GOT3 (cell line): Measurements from ENCODE around the gene MED12L.

Experiments used
- DNase-seq: peaks from one replicate; lab custom pipeline; 2025; ENCODE audit warnings: mixed read lengths; lab: John Stamatoyannopoulos, UW

Gene MED12L

DNA sequence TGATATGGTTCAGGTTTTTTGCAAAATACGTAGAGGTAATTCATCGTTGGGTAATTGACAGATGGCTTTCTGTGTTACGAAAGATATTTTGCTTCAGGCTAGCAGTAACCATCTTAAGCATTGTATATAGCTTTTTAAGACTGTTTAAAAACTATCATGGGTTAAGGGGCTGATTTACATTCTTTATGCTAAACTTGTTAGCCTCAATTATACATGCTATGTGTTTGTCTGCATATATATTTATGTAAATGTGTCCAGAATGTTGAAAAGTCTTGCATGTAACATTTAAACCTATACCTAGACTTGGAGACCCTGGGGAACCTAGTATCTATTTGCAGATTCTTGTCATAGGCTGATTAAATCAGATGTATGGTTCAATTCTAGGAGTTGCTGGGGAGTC, 204.0 kb downstream of the MED12L start:
- DNase-seq = no peak

DNA sequence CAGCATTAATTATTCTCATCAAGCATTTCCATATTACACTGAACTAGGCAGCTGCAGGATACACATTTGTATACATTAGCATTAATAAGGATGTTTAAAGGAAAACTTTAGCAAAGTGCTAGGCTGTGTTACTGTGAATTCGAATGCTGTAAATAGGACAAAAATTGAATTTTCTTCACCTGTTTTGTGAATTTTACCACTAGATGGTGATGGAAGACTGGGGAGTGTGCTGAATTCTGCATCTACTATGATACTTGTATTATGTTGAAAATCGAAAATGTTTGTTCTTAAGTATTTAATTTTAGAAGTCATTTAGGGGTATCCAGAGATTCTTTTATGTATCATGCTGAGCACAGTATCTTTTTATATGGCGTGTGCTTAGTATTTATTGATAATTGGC, 205.2 kb downstream of the MED12L start:
- DNase-seq = no peak

DNA sequence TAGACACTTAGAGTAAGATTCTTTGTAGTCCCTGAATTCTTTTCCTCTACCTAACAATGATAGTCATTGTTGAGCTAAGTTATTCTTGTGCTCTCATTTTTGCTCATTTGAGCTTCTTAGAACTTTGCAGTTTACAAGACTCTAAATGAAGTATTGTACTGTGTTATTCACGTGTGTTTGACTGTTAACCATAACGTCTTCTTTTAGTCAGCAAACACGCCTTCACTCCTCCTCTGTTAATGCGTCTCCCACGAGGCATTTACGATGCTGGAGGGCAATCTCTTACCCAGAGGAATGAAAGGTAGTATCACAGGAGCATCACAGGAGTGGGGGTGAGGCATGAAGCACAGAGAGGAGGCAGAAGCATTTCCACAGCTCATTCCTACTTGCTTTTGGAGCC, 207.7 kb downstream of the MED12L start:
- no peak for DNase-seq

DNA sequence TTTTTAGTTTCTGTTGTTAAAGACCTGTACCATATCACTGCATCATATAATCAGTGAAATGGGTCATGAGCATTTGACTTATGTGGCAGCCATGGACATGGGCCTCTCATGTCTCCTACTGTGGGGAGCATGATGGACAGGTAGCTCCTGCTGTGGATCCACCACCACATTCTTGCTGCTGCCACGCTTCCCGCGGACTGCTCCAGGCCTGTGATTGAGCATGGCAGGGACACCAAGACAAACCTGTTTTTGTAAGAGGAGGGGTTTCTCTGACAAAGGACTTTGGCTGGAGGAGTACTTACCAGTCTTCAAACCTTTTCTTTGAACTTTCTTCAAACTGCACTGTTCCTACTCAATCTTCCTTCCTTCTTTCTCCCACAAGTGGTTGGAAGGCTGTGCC, 210.8 kb downstream of the MED12L start:
- no peak for DNase-seq

DNA sequence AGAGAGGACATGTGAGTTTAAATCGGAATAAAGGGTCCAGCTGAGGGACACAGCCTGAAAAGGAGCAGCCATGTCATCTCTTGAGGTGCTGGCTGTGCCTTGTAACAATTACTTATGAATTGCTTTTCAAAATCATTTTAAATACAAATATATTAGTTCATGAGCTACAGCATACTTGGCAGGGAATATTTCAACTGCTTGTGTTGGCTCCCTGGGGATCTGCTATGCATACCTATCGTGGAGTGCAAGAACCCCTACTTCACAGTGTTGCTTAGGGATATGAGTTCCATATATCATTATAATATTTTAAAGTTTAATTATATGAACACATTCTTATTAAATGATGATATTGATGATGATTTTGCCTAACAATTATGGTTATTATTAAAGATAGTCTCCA, 212.0 kb downstream of the MED12L start:
- no peak for DNase-seq

DNA sequence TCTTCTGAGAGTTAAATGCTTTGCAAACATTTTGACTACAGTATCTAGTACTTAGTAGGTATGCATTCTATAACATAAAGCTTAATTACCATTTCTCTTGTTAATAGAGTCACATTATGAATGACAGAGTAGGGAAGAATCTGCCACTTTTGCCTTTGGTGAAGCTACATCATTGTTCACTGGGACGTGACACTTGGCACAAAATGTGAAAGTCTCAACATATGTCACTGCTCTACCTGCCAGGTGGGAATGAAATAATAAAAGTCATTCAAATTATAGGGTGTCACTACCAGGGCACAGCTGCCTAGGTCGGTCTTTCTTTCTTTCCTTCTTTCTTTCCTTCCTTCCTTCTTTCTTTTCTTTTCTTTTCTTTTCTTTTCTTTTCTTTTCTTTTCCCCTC, 213.5 kb downstream of the MED12L start:
- DNase-seq = no peak

DNA sequence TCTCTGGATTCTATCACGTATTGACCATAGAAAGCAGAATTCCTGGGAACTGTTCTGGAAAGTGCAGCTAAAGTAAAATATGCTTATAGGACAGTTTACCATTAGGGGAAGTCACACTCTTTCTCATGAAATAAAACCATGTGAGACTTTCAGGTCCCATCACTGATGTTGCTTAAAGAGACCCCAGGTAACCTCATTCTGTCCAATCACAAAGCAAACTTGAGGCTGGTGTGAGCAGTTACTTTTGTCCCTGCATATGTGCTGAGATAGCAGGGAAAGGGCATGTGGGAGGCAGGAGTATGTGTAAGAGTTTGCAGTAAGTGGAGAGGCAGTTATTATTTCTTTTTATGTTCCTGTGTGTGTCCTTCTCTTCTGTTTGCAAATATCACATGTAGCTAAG, 215.1 kb downstream of the MED12L start:
- no peak for DNase-seq

DNA sequence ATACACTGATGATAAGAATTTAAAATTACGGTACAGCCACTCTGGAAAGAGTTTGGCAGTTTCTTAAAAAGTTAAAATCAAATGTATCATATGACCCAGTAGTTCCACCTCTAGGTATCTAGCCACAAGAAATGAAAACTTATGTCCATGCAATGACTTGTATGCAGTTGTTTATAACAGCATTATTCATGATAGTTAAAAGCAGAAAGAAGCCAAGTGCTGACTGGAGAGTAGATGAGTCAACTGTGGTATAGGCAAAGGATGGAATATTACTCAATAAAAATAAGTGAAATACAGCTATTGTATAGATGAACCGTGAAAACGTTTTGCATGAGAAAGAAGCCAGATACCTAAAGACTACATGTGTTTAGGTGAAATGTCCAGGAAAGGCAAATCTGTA, 216.3 kb downstream of the MED12L start:
- no peak for DNase-seq

DNA sequence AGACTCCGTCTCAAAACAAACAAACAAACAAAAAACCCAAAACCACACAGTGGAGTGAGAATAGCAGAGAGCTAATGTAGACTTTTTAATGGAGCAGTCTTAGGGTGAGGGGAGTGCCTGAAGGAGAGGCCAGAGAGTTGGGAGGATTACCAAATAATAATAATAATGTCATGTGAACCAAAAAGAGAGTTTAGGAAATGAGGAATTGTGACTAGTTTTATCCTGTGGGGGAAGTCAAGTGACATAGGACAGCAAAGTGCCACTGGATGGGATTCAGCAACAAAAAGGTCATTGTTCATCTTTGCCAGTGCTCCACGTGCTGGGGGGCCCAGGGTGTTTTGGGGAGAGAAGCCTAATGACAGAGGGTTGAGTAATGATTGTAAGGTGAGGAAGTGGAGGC, 218.3 kb downstream of the MED12L start:
- no peak for DNase-seq

DNA sequence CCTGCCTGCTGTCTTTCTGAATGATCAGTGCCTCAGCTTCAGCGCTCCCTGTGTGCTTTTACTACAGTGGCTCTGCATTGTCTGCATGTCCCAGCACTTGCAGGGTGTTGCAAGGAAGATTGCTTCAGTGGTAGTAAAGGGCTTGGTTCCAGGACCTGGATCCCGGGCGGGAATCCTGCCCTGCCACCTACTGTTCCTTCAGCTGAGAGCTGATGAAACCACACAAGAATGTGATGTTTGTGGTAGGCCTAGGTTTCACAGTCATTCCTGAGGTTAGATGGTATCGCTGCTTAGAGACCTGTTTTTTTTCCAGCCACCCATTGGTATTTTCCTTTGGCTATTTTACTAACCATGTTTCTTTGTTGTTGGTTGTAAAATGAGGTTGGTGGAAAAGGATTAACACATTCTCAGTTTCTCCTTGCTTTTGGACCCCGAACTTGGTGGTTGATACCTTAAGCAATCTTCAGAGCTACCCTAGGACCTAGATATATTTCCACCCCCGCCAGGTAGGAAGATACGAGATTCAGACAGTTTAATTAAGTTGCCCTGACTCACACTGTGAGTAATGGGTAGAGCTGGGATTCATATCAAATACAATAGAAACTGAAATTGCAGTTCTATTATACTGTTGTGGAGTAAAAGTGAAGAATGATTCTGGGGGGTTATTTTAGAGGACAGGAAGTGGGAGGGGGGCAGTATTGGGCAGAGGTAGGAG, 219.8 kb downstream of the MED12L start:
- peak; percentile 82 for DNase-seq

DNA sequence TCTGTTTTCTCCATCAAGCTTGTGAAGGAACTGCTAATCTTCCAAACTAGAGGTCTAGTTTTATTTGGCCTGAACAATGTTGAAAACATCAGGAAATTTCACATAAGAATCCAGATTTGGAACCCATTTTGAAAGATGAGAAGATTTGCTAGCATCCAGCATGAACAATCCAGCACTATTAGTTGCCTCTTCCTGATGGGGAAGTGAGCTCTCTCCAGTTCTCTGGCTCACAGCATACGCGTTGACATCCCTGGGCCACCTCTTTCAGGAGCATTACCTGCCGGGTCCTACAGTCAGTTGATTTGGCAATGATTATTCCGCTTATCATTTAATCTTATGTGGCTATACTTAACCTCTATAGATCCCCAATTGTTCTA, 220.3 kb downstream of the MED12L start:
- no peak for DNase-seq

DNA sequence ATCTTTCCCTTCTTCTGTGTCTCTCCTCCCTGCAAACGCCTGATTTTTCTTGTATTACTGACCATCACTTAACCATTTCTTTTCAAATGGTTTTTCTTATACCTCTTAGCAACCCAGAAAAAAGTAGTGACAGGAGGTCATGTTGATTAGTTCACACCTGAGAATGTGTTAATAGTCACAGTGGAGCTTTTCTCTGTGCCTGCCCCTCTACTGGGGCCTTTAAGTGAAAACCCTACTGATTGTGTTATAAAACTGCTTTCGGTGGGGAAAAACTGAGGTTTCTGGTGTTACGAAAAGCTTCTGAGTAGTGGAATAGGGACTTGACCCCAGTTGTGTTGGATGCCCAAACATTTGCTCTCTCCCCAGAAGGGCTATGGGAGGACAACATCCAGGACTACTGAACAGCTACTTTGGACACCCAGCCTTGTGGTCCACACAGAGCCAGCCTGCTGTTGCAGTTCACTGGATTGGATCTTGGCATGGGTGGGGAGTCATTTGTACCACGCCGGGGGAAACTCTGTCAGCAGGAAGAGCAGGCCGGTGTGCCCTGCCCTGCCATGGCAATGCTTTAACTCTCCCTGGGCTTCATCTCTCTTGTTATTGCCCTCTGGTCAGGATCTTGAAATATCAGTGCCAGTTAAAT, 220.8 kb downstream of the MED12L start:
- DNase-seq = no peak

DNA sequence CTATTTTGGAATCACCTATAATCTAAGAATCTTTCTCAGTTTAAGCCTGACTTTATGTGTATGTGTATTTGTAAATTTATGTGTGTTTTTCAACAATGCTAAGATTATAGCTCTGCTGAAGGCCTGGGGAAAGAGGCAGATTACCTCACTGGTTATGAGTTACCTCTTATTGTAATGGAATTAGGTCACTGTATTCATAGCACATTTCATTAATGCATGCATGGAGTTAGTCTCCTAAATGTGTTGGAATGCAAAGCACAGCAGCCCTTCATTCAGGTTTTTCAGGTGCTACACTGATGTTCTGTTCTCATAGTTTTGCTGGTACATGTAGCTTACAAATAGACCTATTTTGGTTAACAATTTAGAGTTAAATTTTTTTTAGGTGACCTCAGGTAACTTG, 221.7 kb downstream of the MED12L start:
- DNase-seq = no peak

DNA sequence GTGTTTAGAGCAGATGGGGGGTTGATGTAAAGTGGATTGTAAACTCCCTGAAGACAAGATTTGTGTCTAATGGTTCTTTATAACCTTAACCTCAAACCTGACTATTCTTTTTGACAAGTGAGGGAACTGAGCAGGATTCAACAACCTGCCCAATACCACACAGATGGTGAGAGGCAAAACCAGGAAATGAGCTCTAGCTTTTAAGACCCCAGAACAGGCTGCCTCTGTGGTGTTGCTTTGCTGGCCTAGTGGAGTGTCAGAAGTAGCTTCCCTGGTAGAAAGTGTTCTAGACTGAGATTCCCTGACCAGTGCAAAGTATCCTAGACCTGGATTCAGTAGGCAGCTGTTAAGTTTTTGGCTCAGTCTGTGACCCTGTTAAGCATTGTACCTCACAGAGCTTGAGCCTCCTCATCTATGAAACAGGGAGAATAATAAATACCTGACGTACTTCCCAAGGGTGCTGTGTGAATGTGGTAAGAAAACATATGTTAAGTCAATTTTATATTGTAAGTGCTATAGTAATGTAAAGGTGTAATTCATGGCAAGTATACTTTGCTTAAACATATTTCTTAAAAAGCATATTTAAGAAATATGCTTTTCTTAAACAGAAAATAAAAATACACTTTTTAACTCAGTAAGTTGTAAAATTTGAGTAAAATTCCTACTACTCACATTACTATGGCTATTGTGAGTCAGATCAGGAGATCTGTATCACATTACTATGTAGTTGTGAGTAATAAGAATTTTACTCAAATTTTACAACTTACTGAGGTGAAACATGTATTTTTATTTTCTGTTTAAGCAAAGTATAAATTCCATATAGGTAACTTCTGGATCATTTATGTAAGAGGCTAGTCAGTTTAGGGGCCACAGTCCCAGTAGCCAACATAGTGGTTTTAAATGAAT, 222.4 kb downstream of the MED12L start:
- DNase-seq = no peak

DNA sequence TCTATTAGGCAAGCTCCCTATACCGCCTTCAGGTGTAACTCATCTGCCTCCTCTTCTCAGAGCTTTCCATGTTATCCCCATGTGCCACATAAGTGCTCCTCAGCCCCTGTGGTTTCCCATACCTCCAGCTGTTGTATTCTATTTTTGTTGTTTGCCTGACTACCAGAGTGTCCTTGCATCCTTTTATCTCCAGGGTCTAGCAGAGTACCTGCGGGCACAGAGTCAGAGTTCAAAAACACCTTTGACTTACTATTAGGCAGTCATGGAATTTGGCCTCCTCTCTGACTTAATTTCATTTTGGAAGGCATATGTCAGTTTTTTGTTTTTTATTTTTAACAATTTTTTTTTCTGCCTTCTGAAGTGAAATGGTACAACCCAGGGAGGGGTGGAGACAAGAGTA, 224.1 kb downstream of the MED12L start:
- no peak for DNase-seq

DNA sequence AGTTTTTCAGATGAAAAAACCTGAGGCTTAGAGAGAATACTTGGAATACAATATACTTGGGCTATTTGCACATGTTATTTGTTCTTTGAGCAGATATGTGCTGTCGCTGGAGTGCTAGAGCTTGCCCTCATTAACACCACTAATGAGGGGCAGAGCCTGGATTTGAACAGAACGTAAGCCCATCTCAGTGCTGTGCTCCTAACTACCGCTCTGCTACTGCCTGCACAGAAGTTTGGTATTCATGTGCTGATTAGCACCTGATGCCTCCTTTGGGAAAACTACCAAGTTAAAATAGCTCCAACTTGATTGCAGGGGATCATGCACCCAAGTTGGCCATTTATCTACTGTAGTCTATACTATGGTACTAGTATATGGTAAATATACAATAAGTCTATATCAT, 227.5 kb downstream of the MED12L start:
- DNase-seq = no peak

DNA sequence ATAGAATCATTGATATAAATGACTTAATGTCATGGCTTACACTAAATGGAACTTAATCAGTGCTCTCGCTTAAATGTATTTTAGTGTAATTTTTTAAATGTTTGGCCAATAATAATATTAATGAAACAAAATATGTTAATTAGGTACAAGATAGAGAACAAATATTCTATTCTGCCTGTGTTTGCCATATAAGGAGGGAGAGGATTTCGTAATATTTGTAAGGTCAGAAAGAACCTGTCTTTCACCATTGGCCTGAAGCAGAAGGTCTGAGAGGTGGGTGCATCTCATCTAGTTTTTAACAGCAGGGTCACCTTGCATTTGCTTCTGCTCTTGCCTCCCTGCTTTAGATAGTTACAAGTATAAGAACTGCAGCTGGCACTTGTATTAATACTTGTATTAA, 228.7 kb downstream of the MED12L start:
- DNase-seq = no peak

DNA sequence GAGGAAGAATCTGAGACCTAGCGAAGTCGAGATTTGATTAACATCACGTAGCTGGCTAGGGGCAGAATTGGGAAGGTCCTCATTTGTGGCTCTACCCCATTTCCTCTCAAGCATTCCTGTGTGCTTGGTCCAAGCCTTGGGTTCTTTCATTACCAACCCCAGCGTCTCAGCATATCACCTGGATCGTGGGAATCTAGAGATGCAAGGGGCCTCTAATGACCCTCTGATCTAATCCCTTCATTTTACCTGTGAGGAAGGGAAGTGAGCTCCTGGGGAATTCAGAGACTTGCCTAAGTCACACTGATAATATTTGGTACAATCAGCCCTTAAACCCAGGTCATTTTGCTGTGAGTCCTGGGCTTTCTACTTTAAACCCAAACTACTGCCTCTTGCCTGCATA, 229.1 kb downstream of the MED12L start:
- no peak for DNase-seq

DNA sequence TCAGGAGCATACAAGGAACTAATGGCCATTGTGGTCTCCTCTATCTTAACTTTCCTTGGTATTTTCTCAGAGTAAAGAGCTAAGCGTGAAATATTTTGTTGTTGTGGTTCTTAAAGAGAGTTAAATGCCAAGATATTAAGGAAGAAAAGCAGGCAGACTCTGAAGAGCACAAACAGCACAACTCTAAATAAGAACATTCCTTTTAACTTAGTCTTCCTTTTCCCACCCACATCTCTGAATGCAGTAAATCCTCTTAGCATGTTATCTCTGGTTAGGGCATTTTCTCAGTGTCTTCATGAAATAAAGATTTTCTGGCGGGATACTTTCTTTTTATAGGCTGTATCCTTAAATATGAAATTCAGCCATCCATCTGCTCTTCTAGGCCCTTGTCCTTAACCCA, 229.7 kb downstream of the MED12L start:
- no peak for DNase-seq

DNA sequence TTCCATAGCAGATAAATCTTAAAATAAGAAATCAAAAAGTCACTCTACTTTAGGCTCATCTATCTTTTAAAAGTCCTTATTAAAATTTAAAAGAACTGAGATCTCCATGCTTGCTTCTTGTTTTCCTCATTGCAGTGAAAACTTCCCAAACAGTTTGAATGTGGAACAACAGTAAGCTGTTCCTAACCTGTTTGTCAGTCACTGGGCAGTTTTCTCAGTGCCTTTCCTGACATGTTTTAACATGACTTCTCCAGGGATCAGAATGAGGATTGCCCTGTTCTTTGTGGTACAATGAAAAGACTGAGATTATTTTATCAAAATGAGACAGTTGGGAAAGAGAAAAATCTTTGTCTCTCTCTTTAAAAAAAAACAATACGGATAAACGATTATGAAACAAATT, 230.4 kb downstream of the MED12L start:
- no peak for DNase-seq

DNA sequence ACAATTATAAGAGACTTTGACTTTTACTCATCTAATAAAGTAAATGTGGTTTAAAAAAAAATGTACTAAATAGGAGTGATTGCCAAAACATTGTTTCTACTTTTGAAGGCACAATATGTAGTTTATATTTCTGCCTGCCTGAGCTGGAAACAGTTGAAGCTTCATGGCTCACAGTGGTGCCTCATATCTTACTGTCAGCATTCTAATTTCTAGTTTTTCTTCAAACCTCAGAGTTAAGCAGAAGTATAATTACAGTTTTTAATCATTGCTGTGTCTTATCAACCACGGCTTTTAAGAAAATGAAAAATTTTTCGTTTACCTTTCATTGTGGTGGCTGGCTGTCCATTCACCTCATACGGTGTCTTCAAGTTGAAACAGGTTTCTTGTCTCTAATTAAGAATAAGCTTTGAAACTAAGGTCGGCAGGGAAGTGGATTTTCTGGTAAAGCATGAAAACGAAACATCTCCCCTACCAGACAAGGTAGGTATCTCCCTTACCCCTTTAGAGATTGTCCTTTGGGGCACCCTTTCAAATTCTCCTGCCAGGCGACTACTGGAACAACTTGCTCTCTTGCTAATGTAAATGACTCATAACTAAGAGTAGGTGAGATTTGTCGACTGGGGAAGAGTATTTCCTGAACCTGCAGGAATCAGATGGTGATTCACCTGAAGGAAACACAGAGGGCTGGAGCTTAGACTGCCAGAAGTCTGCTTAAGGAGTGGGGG, 231.0 kb downstream of the MED12L start, which contains the start of gene GPR87:
GPR87 (minus strand) TSS at position 554 of the 725 bp plus-strand sequence. CDS start 16,720 bp downstream, outside the sequence.
- no peak for DNase-seq

DNA sequence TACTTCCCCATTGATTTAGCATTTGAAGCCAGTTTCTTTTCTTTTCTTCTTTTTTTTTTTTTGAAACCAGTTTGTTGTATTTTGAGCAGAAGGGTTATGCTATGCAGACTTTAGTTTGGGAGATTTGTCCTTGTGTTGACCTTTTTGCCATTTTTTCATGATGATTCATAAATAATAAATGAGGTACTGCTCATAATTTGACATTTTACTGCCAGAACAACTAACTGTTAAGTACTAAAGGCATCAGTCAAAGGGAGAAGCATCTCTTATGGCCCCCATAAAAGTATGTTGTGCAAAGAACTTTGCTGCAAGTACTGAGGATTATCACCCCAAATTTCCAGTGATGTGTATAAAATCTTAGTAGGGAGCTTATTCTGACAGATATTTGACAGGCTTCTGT, 232.8 kb downstream of the MED12L start:
- DNase-seq = no peak
